T-cell (primary cell): Measurements from ENCODE around the gene LSM8. TPM values are rescaled to one million over a fixed set of nuclear protein-coding genes. Genes with fewer than 3 reads are reported as not detected.
"Not testable (repeated sequence)": the region's sequence is repeated elsewhere in the genome, so short reads cannot be mapped to it uniquely, and the experiment has no call there.

ENCODE experiments used
- ATAC-seq, 4 experiments: fragments of 200-7000 bp in 3 of 4; fragments of 150-1000 bp in 1 of 4; cut with Tn5 transposase; replicated peaks in 1 of 4; 1 replicate in 3 of 4; 2 replicates in 1 of 4; pipeline ENCODE4 v1.10.0; 2021; ENCODE audit warnings: moderate library complexity in 3 of 4, mild to moderate bottlenecking in 2 of 4, moderate number of reproducible peaks in 1 of 4
- CTCF ChIA-PET, 2 donors: fragments of 300-600 bp; sonication (Branson Sonifier 250); formaldehyde crosslinking; loops; one replicate each; lab custom pipeline; 2022; ENCODE audit warnings: antibody characterized with exemption in 2 of 2; lab: Charles Lee
- POLR2A ChIA-PET, 2 donors: fragments of 300-600 bp; sonication (Branson Sonifier 250); formaldehyde crosslinking; loops; one replicate each; lab custom pipeline; 2022; ENCODE audit warnings: antibody characterized with exemption in 2 of 2; lab: Charles Lee
- DNase-seq, 35 experiments: peaks; one replicate each; pipeline versions ENCODE4 v3.0.0 to v3.0.0-alpha.2; 2013 to 2023
- H3K27ac ChIP-seq: one replicate; pipeline ENCODE4 v1.5.1; 2013; ENCODE audit warnings: low read length
- H3K27me3 ChIP-seq, 2 experiments: replicated peaks in 1 of 2; 1 replicate in 1 of 2; 2 replicates in 1 of 2; pipeline versions ENCODE4 v1.6.1 to v1.7.0; 2013; ENCODE audit warnings: low read length in 1 of 2, mixed read lengths in 1 of 2; ENCODE audit not compliant: control insufficient read depth in 2 of 2, insufficient read depth in 2 of 2; ENCODE audit errors: extremely low read depth in 1 of 2
- H3K36me3 ChIP-seq, 2 donors: 1 replicate in 1 of 2; 2 replicates in 1 of 2; pipeline versions ENCODE4 v1.6.1 to v1.7.0; 2013; ENCODE audit warnings: low read length in 1 of 2; ENCODE audit not compliant: control insufficient read depth in 2 of 2, insufficient read depth in 1 of 2; ENCODE audit errors: extremely low read depth in 1 of 2
- H3K4me1 ChIP-seq, 2 experiments: 1 replicate in 1 of 2; 2 replicates in 1 of 2; pipeline versions ENCODE4 v1.6.1 to v1.7.0; 2013; ENCODE audit warnings: low read length in 2 of 2, mixed read lengths in 1 of 2; ENCODE audit not compliant: insufficient read depth in 2 of 2, control insufficient read depth in 1 of 2; ENCODE audit errors: extremely low read depth in 1 of 2
- H3K4me3 ChIP-seq, 2 donors: 1 replicate in 1 of 2; 2 replicates in 1 of 2; pipeline versions ENCODE4 v1.5.1 to v1.7.0; 2013; ENCODE audit warnings: mild to moderate bottlenecking in 2 of 2, low read length in 1 of 2, moderate library complexity in 1 of 2; ENCODE audit not compliant: control insufficient read depth in 1 of 2; ENCODE audit errors: extremely low read depth in 1 of 2
- H3K9me3 ChIP-seq: 2 replicates; pipeline ENCODE4 v1.7.0; 2013
- H3K27ac Mint-ChIP-seq, 2 donors: one replicate each; pipeline ENCODE4 v1.8.0; 2020 to 2021; ENCODE audit warnings: mild to moderate bottlenecking in 2 of 2, mixed read lengths in 2 of 2
- H3K27me3 Mint-ChIP-seq, 2 donors: one replicate each; pipeline ENCODE4 v1.8.0; 2021 to 2022; ENCODE audit warnings: mixed read lengths in 2 of 2
- H3K36me3 Mint-ChIP-seq: one replicate; pipeline ENCODE4 v1.8.0; 2021; ENCODE audit warnings: mixed read lengths
- H3K4me1 Mint-ChIP-seq, 3 donors: one replicate each; pipeline ENCODE4 v1.8.0; 2020 to 2022; ENCODE audit warnings: mixed read lengths in 3 of 3, mild to moderate bottlenecking in 1 of 3
- H3K4me3 Mint-ChIP-seq, 3 donors: one replicate each; pipeline ENCODE4 v1.8.0; 2020 to 2022; ENCODE audit warnings: mild to moderate bottlenecking in 3 of 3, mixed read lengths in 3 of 3, moderate library complexity in 3 of 3
- H3K9me3 Mint-ChIP-seq, 3 donors: one replicate each; pipeline ENCODE4 v1.8.0; 2020 to 2022; ENCODE audit warnings: mixed read lengths in 3 of 3
- WGBS: methylation state at CpG from one replicate; pipeline ENCODE4 v1.1.5; 2013; ENCODE audit warnings: missing lambda C conversion rate; ENCODE audit not compliant: insufficient coverage; 5-methylcytosine and 5-hydroxymethylcytosine counted together
- total RNA-seq, 35 experiments: library from RNA in 6 of 35; stranded (reverse) in 6 of 35; fragments of 120-200 nt in 1 of 35; gene quantifications; one replicate each; pipeline versions ENCODE4 v1.2.1 to v1.2.4 and lab custom pipeline; 2013 to 2026

The LSM8 gene
- total RNA-seq, 5 donors from 2014 or later (not counting 1 experiment from before 2014, with no cell fraction given) = 31.0 to 57.9 (median 51.5) TPM

DNA sequence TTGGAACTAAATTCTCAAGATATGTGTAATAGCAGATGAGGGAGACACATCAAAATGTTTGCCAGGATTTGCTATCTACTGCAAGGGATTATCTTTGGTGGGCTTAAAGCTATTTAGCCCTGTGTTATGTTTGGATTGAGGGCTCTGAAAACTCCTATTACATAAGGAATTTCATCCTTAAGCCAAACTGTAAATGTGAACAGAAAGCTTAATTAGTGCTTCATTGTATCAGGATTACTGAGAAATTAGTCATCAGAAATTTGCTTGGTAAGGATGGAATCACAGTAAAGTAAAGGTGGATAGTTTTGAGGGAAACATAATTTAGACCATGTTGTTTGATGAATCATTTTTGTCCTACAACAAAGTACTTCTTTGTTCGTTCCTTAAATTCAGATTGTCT, 48.9 kb downstream of the LSM8 start:
- no peak overlapping the region for H3K4me3 Mint-ChIP-seq
- Histone ChIP-seq H3K9me3 (no peaks in the 10 kb centered on the region), H3K27me3 (no peaks in the 10 kb centered on the region), H3K27ac (no peak overlapping the region), H3K4me3 (no peak overlapping the region), H3K36me3 (no peaks in the 10 kb centered on the region), H3K4me1 (no peaks in the 10 kb centered on the region)
- CTCF ChIA-PET = no interaction called here
- H3K27ac Mint-ChIP-seq = no peak overlapping the region
- ATAC-seq = no peak
- no peaks in the 10 kb centered on the region for H3K36me3 Mint-ChIP-seq
- H3K9me3 Mint-ChIP-seq = no peaks in the 10 kb centered on the region
- H3K27me3 Mint-ChIP-seq = peaks cover 5 to 8% of the 10 kb centered on the region in 2 donors
- H3K4me1 Mint-ChIP-seq = no peaks in the 10 kb centered on the region
- DNase-seq = no peak
- POLR2A ChIA-PET = no interaction called here
- WGBS = no CpG with 5 or more reads among the region's 1 CpG

DNA sequence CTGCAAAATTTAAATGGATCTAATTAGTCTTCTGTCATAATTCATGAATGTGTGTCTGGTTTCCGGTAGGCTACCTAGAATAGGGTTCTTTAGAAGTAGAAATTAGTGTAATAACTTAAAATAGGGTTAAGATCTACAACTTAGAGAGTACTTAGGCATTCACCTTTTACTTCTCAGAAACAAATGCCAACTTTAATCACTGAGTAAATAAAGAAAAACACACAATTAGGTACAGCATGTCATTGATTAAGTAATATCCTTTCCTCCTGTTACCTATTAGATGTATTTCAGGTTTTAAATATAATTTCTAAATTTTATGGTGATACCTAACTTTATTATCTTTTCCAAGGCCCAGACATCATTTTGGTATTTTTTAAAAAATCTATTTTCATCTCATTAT, 49.8 kb downstream of the LSM8 start:
- Histone ChIP-seq H3K9me3 (no peaks in the 10 kb centered on the region), H3K4me1 (no peaks in the 10 kb centered on the region), H3K4me3 (no peak overlapping the region), H3K27me3 (no peaks in the 10 kb centered on the region), H3K27ac (no peak overlapping the region), H3K36me3 (no peaks in the 10 kb centered on the region)
- no peak overlapping the region for H3K27ac Mint-ChIP-seq
- no peaks in the 10 kb centered on the region for H3K36me3 Mint-ChIP-seq
- CTCF ChIA-PET = no interaction called here
- H3K9me3 Mint-ChIP-seq = no peaks in the 10 kb centered on the region
- WGBS = no CpG with 5 or more reads among the region's 1 CpG
- POLR2A ChIA-PET = no interaction called here
- DNase-seq (no peak), ATAC-seq (no peak)
- peaks cover 3 to 4% of the 10 kb centered on the region in 2 donors for H3K27me3 Mint-ChIP-seq
- H3K4me1 Mint-ChIP-seq = no peaks in the 10 kb centered on the region
- no peak overlapping the region for H3K4me3 Mint-ChIP-seq

DNA sequence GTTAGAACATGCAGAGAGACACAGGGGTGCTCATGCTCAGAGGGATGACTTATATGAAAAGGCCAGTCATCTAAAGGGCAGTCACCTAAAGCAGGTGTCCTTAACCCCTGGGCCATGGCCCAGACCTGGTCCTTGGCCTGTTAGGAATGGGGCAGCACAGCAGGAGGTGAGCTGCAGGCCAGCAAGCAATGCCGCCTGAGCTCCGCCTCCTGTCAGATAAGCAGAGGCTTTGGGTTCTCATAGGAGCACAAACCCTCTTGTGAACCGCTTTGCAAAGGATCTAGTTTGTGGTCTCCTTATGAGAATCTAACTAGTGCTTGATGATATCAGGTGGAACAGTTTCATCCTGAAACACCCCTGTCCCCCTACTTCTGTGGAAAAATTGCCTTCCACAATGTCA, 55.0 kb downstream of the LSM8 start:
- Histone ChIP-seq H3K4me1 (no peaks in the 10 kb centered on the region), H3K27ac (no peak overlapping the region), H3K9me3 (no peaks in the 10 kb centered on the region), H3K36me3 (no peaks in the 10 kb centered on the region), H3K4me3 (no peak overlapping the region), H3K27me3 (no peaks in the 10 kb centered on the region)
- WGBS = 91% methylated on average over 2 of the region's 3 CpGs
- ATAC-seq = no peak
- Mint-ChIP-seq H3K27me3 (peaks cover 0 to 2% of the 10 kb centered on the region in 2 donors), H3K27ac (no peak overlapping the region), H3K36me3 (no peaks in the 10 kb centered on the region), H3K4me1 (no peaks in the 10 kb centered on the region), H3K4me3 (no peak overlapping the region), H3K9me3 (peaks cover 0 to 2% (median 0%) of the 10 kb centered on the region in 3 donors)
- ChIA-PET CTCF (no interaction called here), POLR2A (no interaction called here)
- DNase-seq = no peak

DNA sequence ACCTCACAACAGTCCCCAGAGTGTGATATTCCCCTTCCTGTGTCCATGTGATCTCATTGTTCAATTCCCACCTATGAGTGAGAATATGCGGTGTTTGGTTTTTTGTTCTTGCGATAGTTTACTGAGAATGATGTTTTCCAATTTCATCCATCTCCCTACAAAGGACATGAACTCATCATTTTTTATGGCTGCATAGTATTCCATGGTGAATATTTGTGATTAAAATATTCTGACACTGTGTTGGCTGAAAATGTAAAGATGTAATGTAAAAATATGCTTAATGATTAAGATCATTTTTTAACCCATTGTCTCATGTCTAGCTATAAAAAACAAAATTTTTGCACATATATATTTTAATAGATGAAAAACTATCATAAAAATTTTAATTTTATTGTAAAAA, 56.4 kb downstream of the LSM8 start:
- H3K9me3 ChIP-seq, ATAC-seq, POLR2A ChIA-PET, DNase-seq, H3K4me3 ChIP-seq, CTCF ChIA-PET, H3K4me1 ChIP-seq, H3K4me3 Mint-ChIP-seq, H3K27ac ChIP-seq, H3K4me1 Mint-ChIP-seq, H3K36me3 Mint-ChIP-seq, H3K9me3 Mint-ChIP-seq, H3K27ac Mint-ChIP-seq, H3K36me3 ChIP-seq, H3K27me3 ChIP-seq, H3K27me3 Mint-ChIP-seq: not testable (repeated sequence)
- no CpG with 5 or more reads among the region's 2 CpGs for WGBS

Other genes with a start within 250 kb of the LSM8 start
- gene ANKRD7, start 40.5 kb downstream of the LSM8 start, total RNA-seq = under 1 TPM in 4 of 5 donors, not detected in 1; 0.29 to 0.88 (median 0.52) TPM